Lower leg skin (tissue), 3 donors: ENCODE data around the gene PLXNB1.

ENCODE experiments used
- POLR2A ChIP-seq, 2 donors: fragments of 450-650 bp; IDR thresholded peaks; one replicate each; pipeline ENCODE4 v1.6.1; 2016 to 2017; ENCODE audit warnings: antibody characterized with exemption in 2 of 2, mild to moderate bottlenecking in 1 of 2, moderate library complexity in 1 of 2
- TF ChIP-seq, protein P1 (sequence below), 3 donors: fragments of 450-650 bp; IDR thresholded peaks; one replicate each; pipeline ENCODE4 v1.5.1; 2016; ENCODE audit warnings: antibody characterized with exemption in 3 of 3, mild to moderate bottlenecking in 3 of 3, moderate library complexity in 2 of 3

DNA sequence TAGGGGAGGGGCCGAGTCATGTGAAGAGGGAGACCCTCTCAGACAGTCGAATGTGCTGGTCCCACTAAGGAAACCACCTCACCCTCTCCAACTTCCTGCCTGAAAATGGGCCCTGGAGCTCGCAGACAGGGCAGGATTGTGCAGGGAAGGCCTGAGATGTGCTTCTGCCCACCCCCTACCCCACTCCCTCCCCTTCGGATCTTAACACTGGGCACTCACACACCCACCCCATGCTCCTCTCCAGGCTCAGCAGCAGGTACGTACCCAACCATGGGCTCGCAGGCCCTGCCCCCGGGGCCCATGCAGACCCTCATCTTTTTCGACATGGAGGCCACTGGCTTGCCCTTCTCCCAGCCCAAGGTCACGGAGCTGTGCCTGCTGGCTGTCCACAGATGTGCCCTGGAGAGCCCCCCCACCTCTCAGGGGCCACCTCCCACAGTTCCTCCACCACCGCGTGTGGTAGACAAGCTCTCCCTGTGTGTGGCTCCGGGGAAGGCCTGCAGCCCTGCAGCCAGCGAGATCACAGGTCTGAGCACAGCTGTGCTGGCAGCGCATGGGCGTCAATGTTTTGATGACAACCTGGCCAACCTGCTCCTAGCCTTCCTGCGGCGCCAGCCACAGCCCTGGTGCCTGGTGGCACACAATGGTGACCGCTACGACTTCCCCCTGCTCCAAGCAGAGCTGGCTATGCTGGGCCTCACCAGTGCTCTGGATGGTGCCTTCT lies 36.7 kb upstream of the PLXNB1 start:
- TF ChIP-seq, protein P1, sequence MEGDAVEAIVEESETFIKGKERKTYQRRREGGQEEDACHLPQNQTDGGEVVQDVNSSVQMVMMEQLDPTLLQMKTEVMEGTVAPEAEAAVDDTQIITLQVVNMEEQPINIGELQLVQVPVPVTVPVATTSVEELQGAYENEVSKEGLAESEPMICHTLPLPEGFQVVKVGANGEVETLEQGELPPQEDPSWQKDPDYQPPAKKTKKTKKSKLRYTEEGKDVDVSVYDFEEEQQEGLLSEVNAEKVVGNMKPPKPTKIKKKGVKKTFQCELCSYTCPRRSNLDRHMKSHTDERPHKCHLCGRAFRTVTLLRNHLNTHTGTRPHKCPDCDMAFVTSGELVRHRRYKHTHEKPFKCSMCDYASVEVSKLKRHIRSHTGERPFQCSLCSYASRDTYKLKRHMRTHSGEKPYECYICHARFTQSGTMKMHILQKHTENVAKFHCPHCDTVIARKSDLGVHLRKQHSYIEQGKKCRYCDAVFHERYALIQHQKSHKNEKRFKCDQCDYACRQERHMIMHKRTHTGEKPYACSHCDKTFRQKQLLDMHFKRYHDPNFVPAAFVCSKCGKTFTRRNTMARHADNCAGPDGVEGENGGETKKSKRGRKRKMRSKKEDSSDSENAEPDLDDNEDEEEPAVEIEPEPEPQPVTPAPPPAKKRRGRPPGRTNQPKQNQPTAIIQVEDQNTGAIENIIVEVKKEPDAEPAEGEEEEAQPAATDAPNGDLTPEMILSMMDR (IDR thresholded peaks at IDR 0.05): no peak
- TF ChIP-seq POLR2A (IDR thresholded peaks at IDR 0.05): no peak
